Posterior vena cava (tissue), 2 donors: Measurements from ENCODE around the gene NAGA. TPM values are rescaled to one million over a fixed set of nuclear protein-coding genes. Genes with fewer than 3 reads are reported as not detected.

Experiments
- total RNA-seq, 2 donors: library from RNA; stranded (reverse); fragmentation: NEBNext Ultra II Directional; extraction: Animal tissue kit (Norgen Biotek cat#: 25700); gene quantifications; one replicate each; pipeline ENCODE4 v1.2.1, GENCODE V29; 2021
- donor health status: DM: yes; HTN: yes; CAD: no.
- donor health status: DM: yes; HTN: yes; CAD: no.

The NAGA gene
- total RNA-seq, 2 donors from 2014 or later: 18.4 to 29.7 TPM

Other genes with a start within 250 kb of the NAGA start
- 10 to 100 TPM; 48.3 to 52.0 TPM for gene SREBF2, start 237.7 kb downstream of the NAGA start, total RNA-seq
- not detected for gene SHISA8, start 155.7 kb downstream of the NAGA start, total RNA-seq
- gene TNFRSF13C, start 144.0 kb downstream of the NAGA start, total RNA-seq: under 1 TPM; 0.28 to 0.33 TPM
- not detected for gene CENPM, start 123.7 kb downstream of the NAGA start, total RNA-seq
- gene SEPTIN3, start 101.4 kb downstream of the NAGA start, total RNA-seq: under 1 TPM; 0.14 to 0.23 TPM
- gene WBP2NL, start 72.0 kb downstream of the NAGA start, total RNA-seq: 1 to 10 TPM; 1.1 to 1.2 TPM
- gene PHETA2, start 3.4 kb upstream of the NAGA start, total RNA-seq: 10 to 100 TPM; 15.2 to 17.3 TPM
- gene SMDT1, start 8.9 kb upstream of the NAGA start, total RNA-seq: 10 to 100 TPM; 63.9 to 67.2 TPM
- 10 to 100 TPM; 48.1 to 52.1 TPM for gene NDUFA6, start 20.0 kb upstream of the NAGA start, total RNA-seq
- under 1 TPM; 0.37 to 0.48 TPM for gene CYP2D6, start 60.0 kb upstream of the NAGA start, total RNA-seq
- 10 to 100 TPM; 26.9 to 27.2 TPM for gene TCF20, start 199.8 kb upstream of the NAGA start, total RNA-seq